ENCODE results near the gene GREB1L. TPM values are rescaled to one million over a fixed set of nuclear protein-coding genes. Genes with fewer than 3 reads are reported as not detected.

The GREB1L gene
- total RNA-seq, 2 donors from 2014 or later = 2.0 to 21.6 TPM

- TF ChIP-seq POLR2AphosphoS5 (IDR thresholded peaks at IDR 0.05) (no peak), POLR2A (IDR thresholded peaks at IDR 0.05) (no peak), CTCF (IDR thresholded peaks at IDR 0.05) (no peak)
- Histone ChIP-seq H3K27me3 (replicated peaks; ENCODE audit: insufficient read depth) (no peaks in the 10 kb centered on the region), H3K36me3 (no peaks in the 10 kb centered on the region), H3K4me3 (no peak overlapping the region), H3K27ac (no peak overlapping the region), H3K4me1 (replicated peaks) (no peaks in the 10 kb centered on the region), H3K9me3 (no peaks in the 10 kb centered on the region)
- WGBS = 99% methylated on average over 3 of the region's 3 CpGs
- no peak for DNase-seq (ENCODE audit: low spot score)
- intact Hi-C loops (cut with DNase I) = no loop called here
Measured at GRCh38 chr18:21289827-21290226, 47.8 kb downstream of the GREB1L start.

DNA sequence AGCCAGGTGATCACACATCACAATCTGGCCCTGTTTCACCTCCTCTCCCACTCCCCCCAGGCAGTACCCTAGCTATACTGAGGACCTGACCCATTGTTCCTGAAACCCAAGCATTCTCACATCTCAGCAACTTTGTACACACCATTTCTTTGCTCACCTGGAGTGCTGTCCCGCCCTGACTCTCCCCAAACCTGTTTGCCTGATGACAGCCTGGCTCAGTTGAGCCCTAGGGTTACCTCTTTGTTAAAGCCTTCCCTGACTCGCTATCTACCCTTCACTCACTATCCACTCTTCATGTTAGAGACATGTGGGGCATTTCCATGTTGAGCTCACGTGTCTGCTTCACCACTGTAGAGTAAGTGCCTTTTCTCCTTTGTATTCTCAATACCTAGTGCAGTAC is 49.1 kb downstream of the GREB1L start:
- TF ChIP-seq POLR2A (IDR thresholded peaks at IDR 0.05) (no peak), POLR2AphosphoS5 (IDR thresholded peaks at IDR 0.05) (no peak), CTCF (IDR thresholded peaks at IDR 0.05) (no peak)
- Histone ChIP-seq H3K9me3 (no peaks in the 10 kb centered on the region), H3K36me3 (no peaks in the 10 kb centered on the region), H3K4me1 (replicated peaks) (no peaks in the 10 kb centered on the region), H3K27me3 (replicated peaks; ENCODE audit: insufficient read depth) (no peaks in the 10 kb centered on the region), H3K27ac (no peak overlapping the region), H3K4me3 (no peak overlapping the region)
- intact Hi-C loops (cut with DNase I) = no loop called here
- 59% methylated on average over 3 of the region's 3 CpGs for WGBS
- DNase-seq (ENCODE audit: low spot score) = no peak

DNA sequence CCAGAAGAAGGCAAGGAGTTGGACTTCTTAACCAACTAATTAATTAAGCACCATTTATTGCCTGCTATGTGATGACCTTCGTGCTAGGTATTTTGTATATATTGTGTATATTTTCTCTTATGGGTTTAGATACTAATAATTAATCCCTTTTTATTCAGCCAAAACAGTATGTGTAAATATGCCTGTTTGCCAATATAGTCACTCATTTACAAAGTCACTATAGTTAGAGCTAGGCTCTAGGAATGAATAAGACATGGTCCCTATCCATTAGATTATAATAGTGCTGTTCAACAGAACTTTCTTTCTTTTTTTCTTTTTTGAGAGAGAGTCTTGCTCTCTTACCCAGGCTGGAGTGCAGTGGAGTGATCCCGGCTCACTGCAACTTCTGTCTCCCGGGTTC is 51.4 kb downstream of the GREB1L start:
- TF ChIP-seq POLR2A (IDR thresholded peaks at IDR 0.05) (no peak), CTCF (IDR thresholded peaks at IDR 0.05) (no peak), POLR2AphosphoS5 (IDR thresholded peaks at IDR 0.05) (no peak)
- 89% methylated on average over 3 of the region's 3 CpGs for WGBS
- no peak for DNase-seq (ENCODE audit: low spot score)
- Histone ChIP-seq H3K4me3 (no peak overlapping the region), H3K27ac (no peak overlapping the region), H3K27me3 (replicated peaks; ENCODE audit: insufficient read depth) (no peaks in the 10 kb centered on the region), H3K9me3 (no peaks in the 10 kb centered on the region), H3K4me1 (replicated peaks) (no peaks in the 10 kb centered on the region), H3K36me3 (no peaks in the 10 kb centered on the region)
- intact Hi-C loops (cut with DNase I) = no loop called here

DNA sequence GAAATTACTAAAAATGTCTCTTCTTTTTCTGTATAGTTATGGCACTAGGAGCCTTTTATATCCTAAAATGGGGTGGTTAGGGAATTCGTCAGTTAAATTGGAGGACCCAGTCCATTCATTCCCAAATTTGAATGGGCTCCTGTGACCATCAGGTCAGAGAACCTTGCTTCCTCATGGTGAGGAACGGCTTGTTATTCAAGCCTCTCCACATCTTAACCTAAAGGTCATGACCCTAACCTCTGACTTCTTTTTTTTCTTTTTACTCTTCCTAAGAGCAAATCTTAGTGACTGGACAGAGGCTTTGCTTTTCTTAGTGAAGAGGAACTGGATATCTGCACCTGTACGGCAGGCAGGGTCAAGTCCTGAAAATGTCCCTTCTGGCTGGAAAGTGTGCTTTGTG is 53.1 kb downstream of the GREB1L start:
- Histone ChIP-seq H3K36me3 (no peaks in the 10 kb centered on the region), H3K4me3 (no peak overlapping the region), H3K9me3 (no peaks in the 10 kb centered on the region), H3K27ac (no peak overlapping the region), H3K4me1 (replicated peaks) (no peaks in the 10 kb centered on the region), H3K27me3 (replicated peaks; ENCODE audit: insufficient read depth) (no peaks in the 10 kb centered on the region)
- no peak for TF ChIP-seq CTCF (IDR thresholded peaks at IDR 0.05)
- no peak for TF ChIP-seq POLR2AphosphoS5 (IDR thresholded peaks at IDR 0.05)
- TF ChIP-seq POLR2A (IDR thresholded peaks at IDR 0.05) = no peak
- WGBS = 80% methylated on average over 3 of the region's 3 CpGs
- intact Hi-C loops (cut with DNase I) = no loop called here
- DNase-seq (ENCODE audit: low spot score) = no peak

GRCh38 chr18:21296045-21296444 is 54.0 kb downstream of the GREB1L start:
- intact Hi-C loops (cut with DNase I) = no loop called here
- Histone ChIP-seq H3K4me3 (no peak overlapping the region), H3K27ac (no peak overlapping the region), H3K4me1 (replicated peaks) (no peaks in the 10 kb centered on the region), H3K9me3 (no peaks in the 10 kb centered on the region), H3K36me3 (no peaks in the 10 kb centered on the region), H3K27me3 (replicated peaks; ENCODE audit: insufficient read depth) (no peaks in the 10 kb centered on the region)
- TF ChIP-seq POLR2A (IDR thresholded peaks at IDR 0.05) (no peak), CTCF (IDR thresholded peaks at IDR 0.05) (no peak), POLR2AphosphoS5 (IDR thresholded peaks at IDR 0.05) (no peak)
- 100% methylated on average over 1 of the region's 1 CpG for WGBS
- no peak for DNase-seq (ENCODE audit: low spot score)

Data from prostate gland (tissue), 2 donors.